Right hindlimb (tissue), 1 donor: Measurements from ENCODE around the gene SIK2.

Experiments
- DNase-seq: peaks from one replicate; pipeline ENCODE4 v3.0.0-alpha.2; 2018

Gene SIK2

GRCh38 chr11:111582881-111583280, 19.4 kb upstream of the SIK2 start:
- no peak for DNase-seq

- no peak for DNase-seq
Measured at GRCh38 chr11:111585371-111585770, 16.9 kb upstream of the SIK2 start.

- no peak for DNase-seq
Measured at GRCh38 chr11:111586388-111586831, 15.8 kb upstream of the SIK2 start.

GRCh38 chr11:111589114-111589513, 13.1 kb upstream of the SIK2 start:
- DNase-seq = no peak

- no peak for DNase-seq
Measured at GRCh38 chr11:111589886-111590499, 12.3 kb upstream of the SIK2 start.

GRCh38 chr11:111591187-111591960, 10.9 kb upstream of the SIK2 start:
- no peak for DNase-seq

- DNase-seq = no peak
Measured at GRCh38 chr11:111592491-111592890, 9.8 kb upstream of the SIK2 start.

- no peak for DNase-seq
Measured at GRCh38 chr11:111596319-111596718, 5.9 kb upstream of the SIK2 start.

GRCh38 chr11:111598148-111598547, 4.1 kb upstream of the SIK2 start:
- no peak for DNase-seq

GRCh38 chr11:111598559-111598958, 3.7 kb upstream of the SIK2 start:
- DNase-seq = peak; percentile 84

- no peak for DNase-seq
Measured at GRCh38 chr11:111601636-111601978, 642 bp upstream of the SIK2 start.

GRCh38 chr11:111602865-111603610, 789 bp downstream of the SIK2 start:
- DNase-seq = peak; percentile 73

- no peak for DNase-seq
Measured at GRCh38 chr11:111603611-111604130, 1.4 kb downstream of the SIK2 start.

GRCh38 chr11:111604392-111605009, 2.3 kb downstream of the SIK2 start:
- no peak for DNase-seq

- no peak for DNase-seq
Measured at GRCh38 chr11:111605681-111606080, 3.4 kb downstream of the SIK2 start.

- DNase-seq = no peak
Measured at GRCh38 chr11:111606986-111607385, 4.7 kb downstream of the SIK2 start.

- no peak for DNase-seq
Measured at GRCh38 chr11:111607751-111608150, 5.5 kb downstream of the SIK2 start.

GRCh38 chr11:111612224-111612623, 10.0 kb downstream of the SIK2 start:
- DNase-seq = no peak

GRCh38 chr11:111617286-111617685, 15.0 kb downstream of the SIK2 start:
- DNase-seq = no peak

GRCh38 chr11:111620518-111620917, 18.3 kb downstream of the SIK2 start:
- no peak for DNase-seq

GRCh38 chr11:111623527-111624030, 21.3 kb downstream of the SIK2 start:
- DNase-seq = no peak

GRCh38 chr11:111624608-111625007, 22.4 kb downstream of the SIK2 start:
- DNase-seq = no peak

- DNase-seq = no peak
Measured at GRCh38 chr11:111627591-111627990, 25.3 kb downstream of the SIK2 start.
